A549 (cell line): Measurements from ENCODE around the gene PDCD1.

Source experiments
- BCL3 ChIP-seq: fragments of >200 bp; sonication (Bioruptor Twin); formaldehyde crosslinking; IDR thresholded peaks from 3 replicates; pipeline ENCODE4 v1.6.1; 2016
- GATA3 ChIP-seq: IDR thresholded peaks from 2 replicates; pipeline ENCODE4 v1.6.1; 2012; ENCODE audit warnings: borderline replicate concordance
- HDAC2 ChIP-seq: fragments of 200-600 bp; sonication (generic); IDR thresholded peaks from 2 replicates; pipeline ENCODE4 v1.6.1; 2016
- KDM1A ChIP-seq: fragments of 200-600 bp; sonication (generic); IDR thresholded peaks from 2 replicates; pipeline ENCODE4 v1.6.1; 2016; ENCODE audit warnings: low read depth, mild to moderate bottlenecking
- MYC ChIP-seq: IDR thresholded peaks from 2 replicates; pipeline ENCODE4 v1.6.1; 2012; ENCODE audit warnings: mild to moderate bottlenecking, inconsistent platforms, low read length, improper control_type of control experiment, borderline replicate concordance
- REST ChIP-seq: fragments of 200-600 bp; sonication (generic); IDR thresholded peaks from 2 replicates; pipeline ENCODE4 v1.6.1; 2016; ENCODE audit warnings: antibody characterized with exemption, mild to moderate bottlenecking, moderate library complexity
- SMC3 ChIP-seq: fragments of >200 bp; sonication (Bioruptor Twin); formaldehyde crosslinking; IDR thresholded peaks from 3 replicates; pipeline ENCODE4 v1.6.1; 2018; ENCODE audit warnings: inconsistent platforms
- USF2 ChIP-seq: fragments of 450-650 bp; IDR thresholded peaks from 2 replicates; pipeline ENCODE4 v1.6.1; 2014; ENCODE audit warnings: antibody characterized with exemption

GRCh38 chr2:241811952-241812729 lies 46.6 kb downstream of the PDCD1 start:
- no peak for TF ChIP-seq GATA3
- TF ChIP-seq REST, result no peak
- TF ChIP-seq BCL3, result no peak
- no peak for TF ChIP-seq USF2
- TF ChIP-seq MYC, result no peak
- no peak for TF ChIP-seq KDM1A
- no peak for TF ChIP-seq HDAC2
- TF ChIP-seq SMC3, result no peak
